Endothelial cell (in vitro differentiated cells): ENCODE results near the gene IFT22. TPM values are rescaled to one million over a fixed set of nuclear protein-coding genes. Genes with fewer than 3 reads are reported as not detected.

Experiments
- DNase-seq: peaks from one replicate; pipeline ENCODE4 v3.0.0; 2021; ENCODE audit warnings: low spot score
- H3K27ac Mint-ChIP-seq: one replicate; pipeline ENCODE4 v1.8.0; 2021; ENCODE audit warnings: mixed read lengths, inconsistent platforms; ENCODE audit not compliant: unreplicated experiment
- H3K27me3 Mint-ChIP-seq: one replicate; pipeline ENCODE4 v1.8.0; 2021; ENCODE audit warnings: mild to moderate bottlenecking, moderate library complexity, mixed read lengths, inconsistent platforms; ENCODE audit not compliant: unreplicated experiment
- H3K36me3 Mint-ChIP-seq: one replicate; pipeline ENCODE4 v1.8.0; 2021; ENCODE audit warnings: mild to moderate bottlenecking, low read depth, mixed read lengths, inconsistent platforms; ENCODE audit not compliant: unreplicated experiment
- H3K4me1 Mint-ChIP-seq: one replicate; pipeline ENCODE4 v1.8.0; 2021; ENCODE audit warnings: mild to moderate bottlenecking, mixed read lengths, inconsistent platforms; ENCODE audit not compliant: unreplicated experiment
- H3K4me3 Mint-ChIP-seq: one replicate; pipeline ENCODE4 v1.8.0; 2021; ENCODE audit warnings: mild to moderate bottlenecking, mixed read lengths, inconsistent platforms; ENCODE audit not compliant: unreplicated experiment
- H3K9me3 Mint-ChIP-seq: one replicate; pipeline ENCODE4 v1.8.0; 2021; ENCODE audit warnings: mixed read lengths, inconsistent platforms; ENCODE audit not compliant: unreplicated experiment
- total RNA-seq: library from RNA; stranded (reverse); fragmentation: NEBNext Ultra II Directional; extraction: Animal tissue kit (Norgen Biotek cat#: 25700); gene quantifications from one replicate; pipeline ENCODE4 v1.2.1, GENCODE V29; 2021; ENCODE audit not compliant: unreplicated experiment
- TF ChIP-seq, protein P1 (sequence below): fragments of 200-600 bp; sonication (generic); IDR thresholded peaks from one replicate; pipeline ENCODE4 v1.5.0; 2021; ENCODE audit warnings: antibody characterized with exemption; ENCODE audit not compliant: unreplicated experiment

The IFT22 gene
- total RNA-seq, 1 donor from 2014 or later: 25.8 TPM

- Mint-ChIP-seq H3K27me3 (peaks cover 2% of the 10 kb centered on the region), H3K36me3 (peaks cover 6% of the 10 kb centered on the region), H3K4me1 (peaks cover 5% of the 10 kb centered on the region), H3K4me3 (no peak overlapping the region), H3K27ac (no peak overlapping the region), H3K9me3 (no peaks in the 10 kb centered on the region)
- no peak for DNase-seq
- TF ChIP-seq, protein P1, sequence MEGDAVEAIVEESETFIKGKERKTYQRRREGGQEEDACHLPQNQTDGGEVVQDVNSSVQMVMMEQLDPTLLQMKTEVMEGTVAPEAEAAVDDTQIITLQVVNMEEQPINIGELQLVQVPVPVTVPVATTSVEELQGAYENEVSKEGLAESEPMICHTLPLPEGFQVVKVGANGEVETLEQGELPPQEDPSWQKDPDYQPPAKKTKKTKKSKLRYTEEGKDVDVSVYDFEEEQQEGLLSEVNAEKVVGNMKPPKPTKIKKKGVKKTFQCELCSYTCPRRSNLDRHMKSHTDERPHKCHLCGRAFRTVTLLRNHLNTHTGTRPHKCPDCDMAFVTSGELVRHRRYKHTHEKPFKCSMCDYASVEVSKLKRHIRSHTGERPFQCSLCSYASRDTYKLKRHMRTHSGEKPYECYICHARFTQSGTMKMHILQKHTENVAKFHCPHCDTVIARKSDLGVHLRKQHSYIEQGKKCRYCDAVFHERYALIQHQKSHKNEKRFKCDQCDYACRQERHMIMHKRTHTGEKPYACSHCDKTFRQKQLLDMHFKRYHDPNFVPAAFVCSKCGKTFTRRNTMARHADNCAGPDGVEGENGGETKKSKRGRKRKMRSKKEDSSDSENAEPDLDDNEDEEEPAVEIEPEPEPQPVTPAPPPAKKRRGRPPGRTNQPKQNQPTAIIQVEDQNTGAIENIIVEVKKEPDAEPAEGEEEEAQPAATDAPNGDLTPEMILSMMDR: no peak
These were observed 2.2 kb downstream of the IFT22 start for GRCh38 chr7:101319401-101319800.

DNA sequence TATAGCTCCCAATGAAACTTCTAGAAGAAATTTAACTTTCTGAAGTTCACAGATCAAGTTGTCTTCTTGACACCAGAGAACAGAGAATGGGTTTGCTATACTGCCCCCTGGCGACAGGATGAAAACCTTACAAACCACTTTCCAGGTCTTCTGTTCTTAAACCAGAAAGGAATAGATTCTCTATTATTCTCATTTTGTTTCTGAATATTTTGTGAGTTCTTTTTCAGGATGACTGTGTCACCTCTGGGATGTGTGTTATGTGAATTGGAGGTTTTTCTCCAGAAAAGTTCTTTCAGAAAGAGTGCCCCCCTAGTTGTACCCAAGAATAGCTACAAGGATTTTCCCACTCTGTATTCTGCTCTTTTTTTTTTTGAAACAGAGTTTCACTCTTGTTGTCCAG lies 6.3 kb downstream of the IFT22 start:
- H3K27me3 Mint-ChIP-seq: peaks cover under 1% of the 10 kb centered on the region
- DNase-seq: peak; percentile 56
- peaks cover 3% of the 10 kb centered on the region for H3K9me3 Mint-ChIP-seq
- H3K36me3 Mint-ChIP-seq: peaks cover 10% of the 10 kb centered on the region
- H3K27ac Mint-ChIP-seq: no peak overlapping the region
- TF ChIP-seq, protein P1: peak; percentile 84
- peaks cover 3% of the 10 kb centered on the region for H3K4me1 Mint-ChIP-seq
- H3K4me3 Mint-ChIP-seq: no peak overlapping the region

DNA sequence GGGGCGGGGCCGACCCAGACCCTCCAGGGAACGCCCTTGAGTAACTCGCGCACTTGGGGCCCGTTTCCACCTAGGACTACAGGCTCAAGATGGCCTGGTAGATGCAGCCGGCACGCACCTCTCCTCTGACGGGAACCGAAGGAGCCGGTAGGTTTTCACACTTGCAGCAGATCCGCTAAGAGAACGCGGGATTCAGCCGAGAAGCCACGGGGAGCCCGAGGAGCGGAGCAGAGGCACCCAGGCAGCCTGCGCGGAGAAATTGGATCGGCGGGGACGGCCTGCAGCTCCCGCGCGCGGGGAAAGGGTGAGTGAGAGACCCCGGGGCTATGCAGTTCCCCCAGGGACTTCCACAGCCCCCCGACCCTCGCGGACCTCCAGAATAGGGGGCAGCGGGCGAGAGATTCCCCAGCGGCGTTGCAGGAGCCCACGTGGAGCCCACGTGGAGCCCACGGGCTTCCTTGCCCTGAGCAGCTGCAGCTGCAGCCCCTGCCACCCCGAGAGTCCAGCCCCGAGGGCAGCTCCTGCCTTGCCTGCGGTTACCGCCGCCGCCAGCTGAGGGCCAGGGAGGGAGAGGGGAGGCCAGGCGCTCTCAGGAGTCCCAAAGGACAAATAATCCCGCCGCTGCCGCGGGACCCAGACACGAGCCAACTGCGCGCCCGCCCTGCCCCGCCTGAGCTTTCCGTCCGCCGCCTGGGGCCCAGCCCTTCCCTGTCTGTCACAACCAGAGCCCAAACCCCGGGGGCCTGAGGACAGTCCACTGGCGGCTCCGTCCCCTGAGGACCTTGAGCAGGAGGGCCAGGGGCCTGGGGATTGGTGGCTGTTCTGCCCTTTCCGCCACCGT lies 13.1 kb downstream of the IFT22 start:
- Mint-ChIP-seq H3K27me3 (peaks cover 4% of the 10 kb centered on the region), H3K9me3 (peaks cover 6% of the 10 kb centered on the region), H3K27ac (no peak overlapping the region), H3K4me1 (peaks cover 13% of the 10 kb centered on the region), H3K36me3 (peaks cover 7% of the 10 kb centered on the region), H3K4me3 (peak overlapping the region; percentile 91)
- peak; percentile 60 for DNase-seq
- TF ChIP-seq, protein P1: no peak

- TF ChIP-seq, protein P1: no peak
- no peak for DNase-seq
- Mint-ChIP-seq H3K4me3 (no peak overlapping the region), H3K9me3 (peaks cover 6% of the 10 kb centered on the region), H3K36me3 (peaks cover 7% of the 10 kb centered on the region), H3K27ac (no peak overlapping the region), H3K27me3 (peaks cover 4% of the 10 kb centered on the region), H3K4me1 (peaks cover 13% of the 10 kb centered on the region)
These were observed 15.3 kb downstream of the IFT22 start for GRCh38 chr7:101306307-101306706.

DNA sequence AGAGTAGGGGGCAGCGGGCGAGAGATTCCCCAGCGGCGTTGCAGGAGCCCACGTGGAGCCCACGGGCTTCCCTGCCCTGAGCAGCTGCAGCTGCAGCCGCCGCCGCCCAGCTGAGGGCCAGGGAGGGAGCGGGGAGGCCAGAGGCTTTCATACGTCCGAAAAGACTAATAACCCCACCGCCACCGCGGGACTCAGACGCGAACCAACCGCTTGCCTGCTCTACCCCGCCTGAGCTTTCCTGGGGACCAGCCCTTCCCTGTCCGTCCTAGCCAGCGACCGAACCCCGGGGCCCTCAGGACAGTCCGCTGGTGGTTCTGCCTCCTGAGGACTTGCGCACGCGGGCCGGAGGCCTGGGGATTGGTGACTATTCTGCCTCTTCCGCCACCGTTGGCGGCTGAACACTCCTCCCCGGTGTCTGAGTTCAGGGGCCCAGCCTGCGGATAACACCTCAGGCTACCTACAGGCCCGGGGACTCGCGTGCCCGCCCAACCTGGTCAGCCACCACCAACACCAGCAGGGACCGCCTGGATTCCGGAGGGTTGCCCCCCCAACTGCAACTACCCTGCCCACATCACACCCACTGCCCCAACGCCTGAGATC lies 18.4 kb downstream of the IFT22 start:
- no peaks in the 10 kb centered on the region for H3K9me3 Mint-ChIP-seq
- peaks cover 6% of the 10 kb centered on the region for H3K4me1 Mint-ChIP-seq
- no peak for DNase-seq
- no peaks in the 10 kb centered on the region for H3K36me3 Mint-ChIP-seq
- TF ChIP-seq, protein P1: no peak
- H3K4me3 Mint-ChIP-seq: no peak overlapping the region
- no peak overlapping the region for H3K27ac Mint-ChIP-seq
- peaks cover 2% of the 10 kb centered on the region for H3K27me3 Mint-ChIP-seq
